Measurements from ENCODE around the gene HOXC4.
A peak's percentile ranks its signal among the peaks of the same experiment; 100 is the strongest.

Gene HOXC4

DNA sequence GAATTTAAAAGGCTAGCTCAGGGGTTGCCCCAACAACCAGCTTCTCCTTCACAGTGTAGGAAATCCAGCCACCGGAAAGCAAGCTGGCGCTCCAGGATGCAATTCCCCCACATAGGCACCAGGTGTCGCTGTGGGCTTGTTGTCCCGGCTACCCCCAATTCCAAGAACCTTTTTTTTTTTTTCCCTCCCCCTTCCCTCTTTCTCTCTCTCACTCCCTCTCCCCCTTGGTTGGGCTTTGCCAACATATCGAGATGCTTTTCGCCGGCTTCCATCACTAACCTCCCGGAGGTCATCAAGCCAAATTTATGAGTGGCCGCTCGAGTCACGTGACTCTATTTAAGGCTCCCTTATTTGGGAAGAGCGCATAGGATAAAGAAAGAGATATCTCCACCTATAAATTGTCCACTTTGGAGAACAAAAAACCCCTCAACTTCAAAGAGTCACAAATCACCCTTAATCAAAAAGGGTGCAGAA lies 21.0 kb upstream of the HOXC4 start, which contains the start of gene HOXC5:
TSS of gene HOXC5 (plus strand) at position 424 of the 474 bp plus-strand sequence. CDS start 73 bp downstream, outside the sequence.
- Histone ChIP-seq H3K9ac (ENCODE audit: low read depth, low read length) (no peak within 1 kb of the TSS), H3K4me3 (ENCODE audit: low read depth, low read length) (0 out of 2 replicates have a peak within 1 kb of the TSS, but pooled peaks have one; percentile 9), H3K27me3 (ENCODE audit: control insufficient read depth, insufficient read depth, low read length) (peaks cover 100% of the 10 kb centered on the region), H3K36me3 (ENCODE audit: control insufficient read depth, insufficient read depth, low read length) (no peaks in the 10 kb centered on the region), H3K9me3 (ENCODE audit: control insufficient read depth, insufficient read depth, low read length) (no peaks in the 10 kb centered on the region), H3K4me1 (ENCODE audit: control insufficient read depth, insufficient read depth, low read length) (peaks cover 7% of the 10 kb centered on the region; the same call in 1 of the 2 replicates), H3K27ac (ENCODE audit: low read depth, low read length) (no peak within 1 kb of the TSS)

DNA sequence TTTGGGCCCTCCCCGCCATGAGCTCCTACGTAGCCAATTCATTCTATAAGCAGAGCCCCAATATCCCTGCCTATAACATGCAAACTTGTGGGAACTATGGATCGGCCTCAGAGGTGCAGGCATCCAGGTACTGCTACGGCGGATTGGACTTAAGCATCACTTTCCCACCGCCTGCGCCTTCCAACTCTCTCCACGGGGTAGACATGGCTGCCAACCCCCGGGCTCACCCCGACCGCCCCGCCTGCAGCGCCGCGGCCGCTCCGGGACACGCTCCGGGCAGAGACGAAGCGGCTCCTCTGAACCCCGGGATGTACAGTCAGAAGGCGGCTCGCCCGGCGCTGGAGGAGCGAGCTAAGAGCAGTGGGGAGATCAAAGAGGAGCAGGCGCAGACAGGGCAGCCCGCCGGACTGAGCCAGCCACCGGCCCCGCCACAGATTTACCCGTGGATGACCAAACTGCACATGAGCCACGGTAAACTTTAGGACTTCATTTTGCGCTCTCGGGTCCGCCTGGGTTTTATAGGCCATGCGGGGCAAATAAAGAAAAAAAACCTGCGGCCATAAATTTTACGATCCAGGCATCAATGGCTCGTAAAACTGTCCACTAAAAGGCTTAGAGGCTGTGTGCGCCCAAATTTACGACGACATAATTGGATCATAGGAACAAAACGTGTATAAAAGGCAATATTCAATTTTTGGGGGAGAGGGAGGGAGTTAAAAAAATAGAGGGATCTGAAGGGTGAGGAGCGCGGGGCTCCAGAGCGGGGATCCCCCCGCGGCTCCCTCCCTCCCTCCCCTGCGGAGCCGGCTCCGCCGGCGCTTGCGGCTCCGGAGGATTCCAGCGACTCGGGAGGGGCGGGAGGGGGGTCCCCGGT lies 20.3 kb upstream of the HOXC4 start:
- H3K27ac ChIP-seq (ENCODE audit: low read depth, low read length) = no peak overlapping the region
- peaks cover 100% of the 10 kb centered on the region for H3K27me3 ChIP-seq (ENCODE audit: control insufficient read depth, insufficient read depth, low read length)
- no peaks in the 10 kb centered on the region for H3K9me3 ChIP-seq (ENCODE audit: control insufficient read depth, insufficient read depth, low read length)
- H3K36me3 ChIP-seq (ENCODE audit: control insufficient read depth, insufficient read depth, low read length) = no peaks in the 10 kb centered on the region
- no peak overlapping the region for H3K9ac ChIP-seq (ENCODE audit: low read depth, low read length)
- H3K4me1 ChIP-seq (ENCODE audit: control insufficient read depth, insufficient read depth, low read length) = peaks cover 7% of the 10 kb centered on the region; the same call in 1 of the 2 replicates
- H3K4me3 ChIP-seq (ENCODE audit: low read depth, low read length) = 0 out of 2 replicates have a peak overlapping the region, but pooled peaks have one; percentile 9

DNA sequence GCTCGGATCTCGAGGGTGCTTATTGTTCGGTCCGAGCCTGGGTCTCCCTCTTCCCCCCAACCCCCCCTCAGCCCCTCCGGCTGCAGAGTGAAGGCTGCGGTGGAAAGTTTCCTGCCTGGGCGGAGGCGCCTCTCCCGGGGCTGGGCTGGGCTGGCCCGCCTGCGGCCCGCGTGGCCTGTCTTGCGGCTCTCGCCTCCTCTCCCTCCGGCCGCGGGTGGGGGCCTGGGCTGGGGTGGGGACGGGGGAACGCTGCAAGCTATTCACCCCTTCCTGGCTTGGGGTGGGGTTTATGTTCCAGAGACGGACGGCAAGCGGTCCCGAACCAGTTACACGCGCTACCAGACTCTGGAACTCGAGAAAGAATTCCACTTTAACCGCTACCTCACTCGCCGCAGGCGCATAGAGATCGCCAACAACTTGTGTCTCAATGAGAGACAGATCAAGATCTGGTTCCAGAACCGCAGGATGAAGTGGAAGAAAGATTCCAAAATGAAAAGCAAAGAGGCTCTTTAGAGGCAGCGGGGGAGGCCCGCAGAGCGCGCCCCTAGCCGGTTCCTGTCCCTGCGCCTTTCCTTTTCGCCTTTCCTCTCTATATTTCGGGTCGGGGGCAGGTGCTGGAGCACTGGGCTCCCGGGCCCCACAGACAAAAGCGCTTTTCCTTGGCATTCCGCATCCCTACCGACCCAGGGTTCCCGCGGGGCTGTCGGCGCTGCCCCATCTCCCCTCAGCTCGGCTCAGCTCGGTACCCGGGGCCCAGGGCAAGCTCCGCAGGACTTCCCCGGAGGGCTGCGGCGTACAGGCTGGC lies 19.5 kb upstream of the HOXC4 start:
- H3K27me3 ChIP-seq (ENCODE audit: control insufficient read depth, insufficient read depth, low read length) = peaks cover 100% of the 10 kb centered on the region

DNA sequence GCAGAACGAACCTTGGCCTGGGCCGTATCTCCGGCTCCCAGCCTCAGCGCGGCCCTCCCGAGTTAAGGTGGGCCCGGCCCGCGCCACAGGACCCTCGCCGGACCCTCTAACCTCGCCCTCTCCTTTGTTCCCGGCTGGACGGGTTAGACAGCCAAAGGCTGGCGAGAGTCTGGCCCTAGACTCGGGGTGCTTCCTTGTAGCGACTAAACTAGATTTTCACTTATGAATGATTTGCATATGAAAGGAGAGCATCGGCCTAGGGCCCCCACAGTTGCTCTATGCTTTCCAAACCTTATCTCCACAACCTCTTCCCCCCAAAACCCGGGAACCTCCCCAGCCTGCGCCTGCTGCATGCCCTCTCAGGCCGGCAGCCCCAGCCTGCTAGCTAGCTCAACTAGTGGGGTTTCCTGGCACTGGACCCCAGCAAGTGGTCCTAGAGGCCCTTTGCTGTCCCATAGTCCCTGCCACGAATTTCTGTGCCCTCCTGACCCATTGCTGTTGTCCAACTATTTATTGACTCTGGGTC lies 18.8 kb upstream of the HOXC4 start:
- H3K9me3 ChIP-seq (ENCODE audit: control insufficient read depth, insufficient read depth, low read length) = no peaks in the 10 kb centered on the region
- H3K27me3 ChIP-seq (ENCODE audit: control insufficient read depth, insufficient read depth, low read length) = peaks cover 100% of the 10 kb centered on the region
- H3K9ac ChIP-seq (ENCODE audit: low read depth, low read length) = no peak overlapping the region
- H3K4me3 ChIP-seq (ENCODE audit: low read depth, low read length) = no peak overlapping the region
- H3K36me3 ChIP-seq (ENCODE audit: control insufficient read depth, insufficient read depth, low read length) = no peaks in the 10 kb centered on the region
- H3K4me1 ChIP-seq (ENCODE audit: control insufficient read depth, insufficient read depth, low read length) = peaks cover 5% of the 10 kb centered on the region; the same call in 1 of the 2 replicates
- H3K27ac ChIP-seq (ENCODE audit: low read depth, low read length) = no peak overlapping the region

More for the DNA sequence above, 19.5 kb upstream of the HOXC4 start:
- no peaks in the 10 kb centered on the region for H3K36me3 ChIP-seq (ENCODE audit: control insufficient read depth, insufficient read depth, low read length)
- no peak overlapping the region for H3K9ac ChIP-seq (ENCODE audit: low read depth, low read length)
- no peaks in the 10 kb centered on the region for H3K9me3 ChIP-seq (ENCODE audit: control insufficient read depth, insufficient read depth, low read length)
- H3K4me1 ChIP-seq (ENCODE audit: control insufficient read depth, insufficient read depth, low read length) = peaks cover 5% of the 10 kb centered on the region; the same call in 1 of the 2 replicates
- H3K4me3 ChIP-seq (ENCODE audit: low read depth, low read length) = no peak overlapping the region
- H3K27ac ChIP-seq (ENCODE audit: low read depth, low read length) = no peak overlapping the region

DNA sequence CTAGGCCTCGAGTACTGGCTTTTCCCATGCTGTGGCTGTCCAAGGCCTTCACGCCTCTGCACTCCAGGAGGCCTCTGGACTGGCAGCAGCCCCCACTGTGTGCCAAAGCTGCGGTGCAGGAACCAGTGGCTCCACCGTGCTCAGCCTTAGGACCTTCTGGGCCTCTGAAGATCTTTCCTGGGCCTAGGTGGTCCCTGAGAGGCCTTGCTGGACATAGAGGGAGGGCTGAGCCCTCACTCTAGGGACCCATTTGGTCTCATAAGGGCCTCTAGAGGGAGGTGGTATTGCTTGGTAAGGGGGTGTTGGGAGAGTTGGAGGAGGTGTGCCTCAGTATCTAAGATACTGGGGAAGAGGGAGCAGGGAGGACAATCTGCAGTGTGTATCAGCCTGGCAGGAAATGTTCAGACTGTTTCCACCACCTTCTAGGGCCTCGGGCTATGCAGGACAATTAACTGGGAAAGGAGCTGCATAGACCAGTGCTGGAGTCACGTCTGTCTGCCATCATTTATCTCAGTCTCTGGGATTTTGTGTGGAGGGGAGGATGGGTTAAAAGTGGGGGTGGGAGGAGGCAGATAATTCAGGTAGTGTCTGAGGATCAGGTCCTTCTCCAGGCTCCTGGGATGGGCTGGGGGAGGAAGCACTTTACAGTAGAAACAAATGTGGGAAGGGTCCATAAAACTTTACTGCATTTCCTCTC lies 17.9 kb upstream of the HOXC4 start:
- Histone ChIP-seq H3K4me3 (ENCODE audit: low read depth, low read length) (no peak overlapping the region), H3K27me3 (ENCODE audit: control insufficient read depth, insufficient read depth, low read length) (peaks cover 100% of the 10 kb centered on the region), H3K4me1 (ENCODE audit: control insufficient read depth, insufficient read depth, low read length) (peaks cover 5% of the 10 kb centered on the region; the same call in 1 of the 2 replicates), H3K9ac (ENCODE audit: low read depth, low read length) (no peak overlapping the region), H3K36me3 (ENCODE audit: control insufficient read depth, insufficient read depth, low read length) (no peaks in the 10 kb centered on the region), H3K9me3 (ENCODE audit: control insufficient read depth, insufficient read depth, low read length) (no peaks in the 10 kb centered on the region), H3K27ac (ENCODE audit: low read depth, low read length) (no peak overlapping the region)

DNA sequence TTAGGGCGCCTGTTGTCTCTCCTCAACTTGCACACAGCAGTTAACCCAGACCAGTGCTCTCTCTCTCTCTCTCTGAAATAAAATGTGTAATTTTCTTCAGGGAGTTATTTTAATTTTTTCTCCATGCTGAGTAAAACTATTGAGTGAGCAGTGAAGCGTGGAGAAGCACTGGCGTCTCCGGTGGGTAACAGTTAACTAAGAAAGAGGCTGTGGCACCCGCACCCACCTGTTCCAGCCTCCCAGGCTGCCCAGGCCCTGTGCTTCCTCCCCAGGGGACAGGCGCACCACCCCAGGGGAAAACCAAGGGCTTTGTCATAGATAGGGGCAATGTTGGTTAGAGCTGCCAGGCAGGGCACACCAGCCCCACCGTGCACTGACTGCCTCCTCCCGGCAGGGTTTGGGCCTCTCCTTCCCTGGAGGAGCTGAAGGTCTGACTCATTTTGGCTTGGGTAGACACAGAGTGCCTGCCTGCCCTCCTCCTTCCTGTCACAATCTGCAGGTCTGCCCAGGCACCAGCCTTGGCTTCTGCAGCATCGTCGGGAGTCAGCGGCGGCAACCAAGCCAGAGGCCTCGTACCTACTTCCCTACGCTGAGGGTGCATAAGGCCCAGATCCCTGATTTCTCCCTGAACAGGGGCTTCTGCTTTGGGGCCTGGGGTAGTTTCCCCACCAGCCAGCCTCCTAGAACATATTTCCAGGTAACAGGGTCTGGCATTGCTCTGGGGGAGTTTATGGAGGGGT lies 16.8 kb upstream of the HOXC4 start:
- Histone ChIP-seq H3K36me3 (ENCODE audit: control insufficient read depth, insufficient read depth, low read length) (no peaks in the 10 kb centered on the region), H3K27ac (ENCODE audit: low read depth, low read length) (no peak overlapping the region), H3K27me3 (ENCODE audit: control insufficient read depth, insufficient read depth, low read length) (peaks cover 100% of the 10 kb centered on the region), H3K9ac (ENCODE audit: low read depth, low read length) (no peak overlapping the region), H3K9me3 (ENCODE audit: control insufficient read depth, insufficient read depth, low read length) (no peaks in the 10 kb centered on the region), H3K4me3 (ENCODE audit: low read depth, low read length) (no peak overlapping the region), H3K4me1 (ENCODE audit: control insufficient read depth, insufficient read depth, low read length) (peaks cover 5% of the 10 kb centered on the region; the same call in 1 of the 2 replicates)

DNA sequence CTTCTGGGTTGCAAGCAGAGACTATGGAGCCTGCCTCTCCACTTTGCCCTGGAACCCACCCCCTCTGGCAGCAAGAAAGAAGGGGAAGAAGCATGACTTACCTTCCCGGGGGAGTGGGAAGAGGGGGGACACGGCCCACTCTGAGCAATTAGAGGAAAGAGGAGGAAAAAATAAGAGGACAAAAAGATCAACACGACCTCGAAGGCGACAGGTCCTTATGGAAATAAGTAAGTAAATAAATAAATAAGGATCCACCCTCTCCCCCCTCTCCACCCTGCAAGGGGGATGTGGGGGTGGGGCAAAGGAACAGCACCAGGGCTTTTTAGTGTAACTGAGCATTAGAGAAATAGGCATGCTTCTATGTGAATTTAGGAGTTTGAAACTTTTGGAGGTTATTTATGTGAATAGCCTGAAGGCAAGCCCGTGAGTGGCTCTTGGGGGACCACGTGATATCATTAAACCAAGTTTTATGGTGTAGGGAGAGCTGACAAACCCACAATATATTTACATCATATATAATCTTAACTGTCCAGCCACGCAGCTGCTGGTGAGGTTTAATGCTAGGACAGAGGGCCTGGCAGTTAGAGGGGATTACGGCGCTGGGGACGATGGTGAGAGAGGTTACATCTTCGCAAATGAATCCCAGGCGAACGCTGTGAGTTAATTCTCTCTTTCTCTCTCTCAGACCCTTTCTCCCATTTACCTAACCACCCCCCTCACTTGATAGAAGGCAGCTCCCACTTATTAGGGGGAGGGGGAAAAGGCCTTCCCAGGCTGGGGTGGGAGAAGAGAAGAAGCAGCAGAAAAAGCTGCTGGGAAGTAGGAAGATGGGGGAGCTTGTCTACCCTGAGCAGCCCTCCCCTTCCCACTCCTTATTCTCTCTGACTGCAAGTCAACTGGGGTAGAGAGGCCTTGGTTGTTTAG lies 16.0 kb upstream of the HOXC4 start:
- H3K36me3 ChIP-seq (ENCODE audit: control insufficient read depth, insufficient read depth, low read length) = no peaks in the 10 kb centered on the region
- H3K27me3 ChIP-seq (ENCODE audit: control insufficient read depth, insufficient read depth, low read length) = peaks cover 100% of the 10 kb centered on the region
- peaks cover 5% of the 10 kb centered on the region; the same call in 1 of the 2 replicates for H3K4me1 ChIP-seq (ENCODE audit: control insufficient read depth, insufficient read depth, low read length)
- H3K27ac ChIP-seq (ENCODE audit: low read depth, low read length) = no peak overlapping the region
- no peak overlapping the region for H3K9ac ChIP-seq (ENCODE audit: low read depth, low read length)
- H3K4me3 ChIP-seq (ENCODE audit: low read depth, low read length) = no peak overlapping the region
- no peaks in the 10 kb centered on the region for H3K9me3 ChIP-seq (ENCODE audit: control insufficient read depth, insufficient read depth, low read length)

DNA sequence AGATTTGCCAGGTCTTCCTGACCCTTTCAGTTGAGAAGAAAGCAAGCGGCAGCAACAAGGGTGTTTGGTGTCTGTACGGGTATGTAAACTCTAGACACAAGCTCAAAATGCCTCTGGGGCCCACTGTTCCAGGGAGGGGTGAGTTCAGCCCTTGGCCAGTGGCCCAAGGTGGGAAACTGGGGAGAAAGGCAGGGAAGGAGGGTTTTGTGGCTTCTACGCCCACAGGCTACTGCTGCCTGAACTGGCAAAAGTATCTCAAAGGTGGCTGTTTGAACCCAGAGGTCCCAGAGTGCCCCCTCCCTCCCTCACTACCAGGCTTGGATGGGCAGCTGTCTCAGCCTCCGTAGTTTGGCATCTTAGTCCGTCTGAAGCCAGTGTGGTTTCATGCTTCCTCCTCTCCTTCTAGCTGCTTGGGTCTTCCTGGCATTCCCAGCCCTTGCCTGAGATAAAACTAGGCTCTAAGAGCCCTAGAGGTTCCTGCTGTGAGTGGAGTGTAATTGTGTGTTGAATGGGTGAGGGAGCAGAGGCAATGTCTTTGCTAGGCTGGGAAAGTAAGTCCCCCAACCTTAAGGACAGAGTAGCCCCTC lies 15.3 kb upstream of the HOXC4 start:
- Histone ChIP-seq H3K36me3 (ENCODE audit: control insufficient read depth, insufficient read depth, low read length) (no peaks in the 10 kb centered on the region), H3K9ac (ENCODE audit: low read depth, low read length) (no peak overlapping the region), H3K9me3 (ENCODE audit: control insufficient read depth, insufficient read depth, low read length) (no peaks in the 10 kb centered on the region), H3K27ac (ENCODE audit: low read depth, low read length) (no peak overlapping the region), H3K27me3 (ENCODE audit: control insufficient read depth, insufficient read depth, low read length) (peaks cover 100% of the 10 kb centered on the region), H3K4me1 (ENCODE audit: control insufficient read depth, insufficient read depth, low read length) (no peaks in the 10 kb centered on the region), H3K4me3 (ENCODE audit: low read depth, low read length) (no peak overlapping the region)

DNA sequence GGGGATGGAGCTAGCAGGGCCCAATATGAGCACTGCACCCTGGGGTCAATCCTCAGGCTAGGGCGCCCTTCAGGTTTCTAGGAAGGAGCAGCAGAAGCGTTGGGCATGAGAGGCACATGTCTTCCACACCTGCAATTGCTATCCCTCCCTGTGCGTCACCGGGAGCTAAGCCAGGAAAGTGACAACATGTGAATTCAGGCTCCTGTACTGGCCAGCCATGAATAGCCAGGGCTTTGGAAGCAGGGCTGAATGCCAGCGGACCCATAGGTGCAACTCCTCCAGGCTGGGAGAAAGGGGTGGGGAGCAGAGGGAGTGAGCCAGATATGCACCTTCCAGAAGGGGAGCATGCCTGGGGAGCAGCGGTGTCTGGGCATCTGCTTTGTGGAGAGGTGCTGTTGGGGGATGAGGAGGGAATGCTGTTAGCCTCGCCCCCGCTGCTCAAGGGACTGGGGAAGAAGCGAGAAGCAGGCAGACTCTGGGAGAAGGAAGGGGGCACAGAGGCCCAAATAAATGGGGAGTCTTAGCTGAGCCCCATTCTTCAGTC lies 14.7 kb upstream of the HOXC4 start:
- H3K4me3 ChIP-seq (ENCODE audit: low read depth, low read length) = no peak overlapping the region
- H3K9ac ChIP-seq (ENCODE audit: low read depth, low read length) = no peak overlapping the region
- H3K27ac ChIP-seq (ENCODE audit: low read depth, low read length) = no peak overlapping the region
- peaks cover 100% of the 10 kb centered on the region for H3K27me3 ChIP-seq (ENCODE audit: control insufficient read depth, insufficient read depth, low read length)
- no peaks in the 10 kb centered on the region for H3K4me1 ChIP-seq (ENCODE audit: control insufficient read depth, insufficient read depth, low read length)
- no peaks in the 10 kb centered on the region for H3K36me3 ChIP-seq (ENCODE audit: control insufficient read depth, insufficient read depth, low read length)
- no peaks in the 10 kb centered on the region for H3K9me3 ChIP-seq (ENCODE audit: control insufficient read depth, insufficient read depth, low read length)
